Hepatocyte (in vitro differentiated cells): ENCODE results near the gene LRP1B. TPM values are rescaled to one million over a fixed set of nuclear protein-coding genes. Genes with fewer than 3 reads are reported as not detected.
"Not testable (repeated sequence)": the region's sequence is repeated elsewhere in the genome, so short reads cannot be mapped to it uniquely, and the experiment has no call there.

Source experiments
- DNase-seq: peaks from one replicate; pipeline ENCODE4 v3.0.0-alpha.2; 2016; ENCODE audit warnings: low spot score
- H2AFZ ChIP-seq: fragments of 200-600 bp; sonication (generic); 2 replicates; pipeline ENCODE4 v1.6.0; 2016; ENCODE audit warnings: antibody characterized with exemption, mild to moderate bottlenecking
- H3K27ac ChIP-seq: fragments of 200-600 bp; sonication (generic); 2 replicates; pipeline ENCODE4 v1.5.1; 2016; ENCODE audit warnings: mild to moderate bottlenecking
- H3K27me3 ChIP-seq: fragments of 200-600 bp; sonication (generic); 2 replicates; pipeline ENCODE4 v1.6.1; 2016
- H3K36me3 ChIP-seq: fragments of 200-600 bp; sonication (generic); replicated peaks from 2 replicates; pipeline ENCODE4 v1.5.1; 2016; ENCODE audit warnings: low read depth; ENCODE audit not compliant: insufficient read depth
- H3K4me1 ChIP-seq: fragments of 200-600 bp; sonication (generic); 2 replicates; pipeline ENCODE4 v1.5.1; 2016; ENCODE audit warnings: mild to moderate bottlenecking, moderate library complexity; ENCODE audit not compliant: insufficient read depth
- H3K4me2 ChIP-seq: fragments of 200-600 bp; sonication (generic); 2 replicates; pipeline ENCODE4 v1.6.0; 2016
- H3K4me3 ChIP-seq: fragments of 200-600 bp; sonication (generic); 2 replicates; pipeline ENCODE4 v1.5.1; 2016; ENCODE audit warnings: mild to moderate bottlenecking
- H3K79me2 ChIP-seq: fragments of 200-600 bp; sonication (generic); 2 replicates; pipeline ENCODE4 v1.6.0; 2017; ENCODE audit warnings: mild to moderate bottlenecking
- H3K9me2 ChIP-seq: fragments of 200-600 bp; sonication (generic); replicated peaks from 2 replicates; pipeline ENCODE4 v1.6.0; 2017; ENCODE audit warnings: mild to moderate bottlenecking; ENCODE audit not compliant: insufficient read depth
- H3K9me3 ChIP-seq: fragments of 200-600 bp; sonication (generic); 2 replicates; pipeline ENCODE4 v1.5.1; 2016; ENCODE audit warnings: low read depth, mild to moderate bottlenecking
- H4K20me1 ChIP-seq: fragments of 200-600 bp; sonication (generic); 2 replicates; pipeline ENCODE4 v1.6.0; 2016; ENCODE audit warnings: mild to moderate bottlenecking; ENCODE audit not compliant: insufficient read depth, poor library complexity, severe bottlenecking
- CTCF ChIP-seq: fragments of 200-600 bp; sonication (generic); IDR thresholded peaks from 2 replicates; pipeline ENCODE4 v1.5.1; 2016; ENCODE audit warnings: antibody characterized with exemption, mild to moderate bottlenecking; ENCODE audit not compliant: poor library complexity
- EZH2 ChIP-seq: fragments of 200-600 bp; sonication (generic); IDR thresholded peaks from 2 replicates; pipeline ENCODE4 v1.6.1; 2016; ENCODE audit warnings: antibody characterized with exemption, mild to moderate bottlenecking, borderline replicate concordance
- EZH2phosphoT487 ChIP-seq: fragments of 200-600 bp; sonication (generic); IDR thresholded peaks from one replicate; pipeline ENCODE4 v1.6.1; 2018; ENCODE audit warnings: antibody characterized with exemption, mild to moderate bottlenecking, low read depth, moderate library complexity; ENCODE audit not compliant: unreplicated experiment, severe bottlenecking
- WGBS: methylation state at CpG from one replicate; pipeline ENCODE4 v1.1.6; 2016; ENCODE audit warnings: low lambda C conversion rate; ENCODE audit errors: missing lambda C conversion rate; 5-methylcytosine and 5-hydroxymethylcytosine counted together
- polyA plus RNA-seq: library from polyadenylated mRNA; unstranded; fragments of >200 nt; fragmentation: Nextera tagmentation; extraction: Ambion mirVana; gene quantifications from 2 replicates; pipeline ENCODE4 v1.2.1, GENCODE V29; 2016
- total RNA-seq: library from RNA; depleted of rRNA; stranded (reverse); fragments of >200 nt; gene quantifications from 2 replicates; pipeline ENCODE4 v1.2.3, GENCODE V29; 2014

Gene LRP1B
- total and polyA plus RNA-seq, 2 experiments from 2014 or later = 0.65 to 2.0 TPM

GRCh38 chr2:140975237-140975636, 1155.6 kb downstream of the LRP1B start:
- no peaks in the 10 kb centered on the region for H4K20me1 ChIP-seq
- no peak for DNase-seq
- no peak overlapping the region for H2AFZ ChIP-seq
- H3K4me2 ChIP-seq = no peak overlapping the region
- no peaks in the 10 kb centered on the region for H3K36me3 ChIP-seq
- H3K9me2 ChIP-seq = no peaks in the 10 kb centered on the region
- H3K9me3 ChIP-seq = no peaks in the 10 kb centered on the region
- TF ChIP-seq EZH2 (no peak), EZH2phosphoT487 (no peak), CTCF (no peak)
- no peaks in the 10 kb centered on the region for H3K79me2 ChIP-seq
- no peak overlapping the region for H3K27ac ChIP-seq
- H3K4me1 ChIP-seq = no peaks in the 10 kb centered on the region
- no peaks in the 10 kb centered on the region for H3K27me3 ChIP-seq
- no peak overlapping the region for H3K4me3 ChIP-seq

GRCh38 chr2:140972724-140973123, 1158.1 kb downstream of the LRP1B start:
- no peaks in the 10 kb centered on the region for H4K20me1 ChIP-seq
- H3K79me2 ChIP-seq = no peaks in the 10 kb centered on the region
- TF ChIP-seq CTCF (no peak), EZH2phosphoT487 (no peak), EZH2 (no peak)
- H3K27ac ChIP-seq = no peak overlapping the region
- no peaks in the 10 kb centered on the region for H3K9me2 ChIP-seq
- H2AFZ ChIP-seq = no peak overlapping the region
- no peak for DNase-seq
- H3K4me1 ChIP-seq = no peaks in the 10 kb centered on the region
- H3K4me3 ChIP-seq = no peak overlapping the region
- no peaks in the 10 kb centered on the region for H3K9me3 ChIP-seq
- H3K36me3 ChIP-seq = no peaks in the 10 kb centered on the region
- H3K27me3 ChIP-seq = no peaks in the 10 kb centered on the region
- H3K4me2 ChIP-seq = no peak overlapping the region
- WGBS = 97% methylated on average over 1 of the region's 1 CpG

GRCh38 chr2:140964324-140964723, 1166.5 kb downstream of the LRP1B start:
- not testable (repeated sequence) for H3K9me3 ChIP-seq, H3K4me3 ChIP-seq, H3K27me3 ChIP-seq, H4K20me1 ChIP-seq, H3K9me2 ChIP-seq, DNase-seq, H2AFZ ChIP-seq, H3K27ac ChIP-seq, H3K4me2 ChIP-seq, H3K79me2 ChIP-seq, H3K36me3 ChIP-seq, H3K4me1 ChIP-seq
- 93% methylated on average over 11 of the region's 11 CpGs for WGBS

GRCh38 chr2:140949932-140950331, 1180.9 kb downstream of the LRP1B start:
- no peak for TF ChIP-seq CTCF
- H3K79me2 ChIP-seq = no peaks in the 10 kb centered on the region
- H3K9me3 ChIP-seq = no peaks in the 10 kb centered on the region
- no peaks in the 10 kb centered on the region for H3K27me3 ChIP-seq
- H3K4me1 ChIP-seq = no peaks in the 10 kb centered on the region
- DNase-seq = no peak
- WGBS = no CpG with 5 or more reads among the region's 1 CpG
- no peaks in the 10 kb centered on the region for H4K20me1 ChIP-seq
- H3K4me2 ChIP-seq = no peak overlapping the region
- H3K36me3 ChIP-seq = no peaks in the 10 kb centered on the region
- H3K27ac ChIP-seq = no peak overlapping the region
- no peak overlapping the region for H2AFZ ChIP-seq
- H3K9me2 ChIP-seq = no peaks in the 10 kb centered on the region
- no peak overlapping the region for H3K4me3 ChIP-seq
